ENCODE measurements around the gene FBN1.

GRCh38 chr15:48538941-48539340 lies 106.6 kb downstream of the FBN1 start:
- no peak for TF ChIP-seq EP300 (IDR thresholded peaks at IDR 0.05; ENCODE audit: borderline replicate concordance)
- no peak for TF ChIP-seq REST (IDR thresholded peaks at IDR 0.05; ENCODE audit: low read depth)
- TF ChIP-seq ZBTB7A (IDR thresholded peaks at IDR 0.05; ENCODE audit: low read depth), result no peak
- TF ChIP-seq CEBPB (IDR thresholded peaks at IDR 0.05), result no peak
- no peak for TF ChIP-seq TAF1 (IDR thresholded peaks at IDR 0.05; ENCODE audit: low read depth)
- no peak for TF ChIP-seq FOXM1 (IDR thresholded peaks at IDR 0.05; ENCODE audit: borderline replicate concordance, low read depth)
- no peak for TF ChIP-seq TEAD4 (IDR thresholded peaks at IDR 0.05)
- no peak for TF ChIP-seq MAX (IDR thresholded peaks at IDR 0.05)
- TF ChIP-seq USF1 (IDR thresholded peaks at IDR 0.05), result no peak
